ENCODE measurements around the gene S100A1.
A peak's percentile ranks its signal among the peaks of the same experiment; 100 is the strongest.
"Not testable (repeated sequence)": the region's sequence is repeated elsewhere in the genome, so short reads cannot be mapped to it uniquely, and the experiment has no call there.

The S100A1 gene

GRCh38 chr1:153631047-153632022 is 3.1 kb downstream of the S100A1 start:
- no peak for DNase-seq

DNA sequence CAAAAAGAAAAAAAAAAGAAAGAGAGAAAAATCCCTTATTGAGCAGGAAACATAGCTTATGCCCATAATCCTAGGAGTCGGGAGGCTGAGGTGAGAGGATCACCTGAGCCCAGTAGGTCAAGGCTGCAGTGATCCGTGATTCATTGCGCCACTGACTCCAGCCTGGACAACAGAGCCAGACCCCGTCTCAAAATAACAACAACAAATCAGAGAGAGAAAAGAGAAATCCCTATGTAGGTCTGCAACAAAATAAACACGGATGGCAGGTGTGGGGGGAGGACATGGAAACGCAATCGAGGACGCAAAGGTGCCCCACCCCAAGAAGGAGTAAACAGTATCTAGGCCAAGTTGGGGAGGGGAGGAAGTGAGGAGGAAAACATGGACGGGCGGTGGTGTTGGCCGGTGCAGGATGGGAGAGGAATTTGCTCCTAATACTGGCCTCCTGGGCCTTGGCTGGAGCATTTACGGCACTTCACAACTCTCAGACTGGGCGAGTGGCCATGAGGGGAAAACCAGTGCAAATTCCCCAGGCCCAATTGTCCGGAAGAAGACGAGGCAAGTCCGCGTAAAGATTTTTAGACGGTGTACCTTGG is 5.0 kb downstream of the S100A1 start:
- DNase-seq, result no peak

DNA sequence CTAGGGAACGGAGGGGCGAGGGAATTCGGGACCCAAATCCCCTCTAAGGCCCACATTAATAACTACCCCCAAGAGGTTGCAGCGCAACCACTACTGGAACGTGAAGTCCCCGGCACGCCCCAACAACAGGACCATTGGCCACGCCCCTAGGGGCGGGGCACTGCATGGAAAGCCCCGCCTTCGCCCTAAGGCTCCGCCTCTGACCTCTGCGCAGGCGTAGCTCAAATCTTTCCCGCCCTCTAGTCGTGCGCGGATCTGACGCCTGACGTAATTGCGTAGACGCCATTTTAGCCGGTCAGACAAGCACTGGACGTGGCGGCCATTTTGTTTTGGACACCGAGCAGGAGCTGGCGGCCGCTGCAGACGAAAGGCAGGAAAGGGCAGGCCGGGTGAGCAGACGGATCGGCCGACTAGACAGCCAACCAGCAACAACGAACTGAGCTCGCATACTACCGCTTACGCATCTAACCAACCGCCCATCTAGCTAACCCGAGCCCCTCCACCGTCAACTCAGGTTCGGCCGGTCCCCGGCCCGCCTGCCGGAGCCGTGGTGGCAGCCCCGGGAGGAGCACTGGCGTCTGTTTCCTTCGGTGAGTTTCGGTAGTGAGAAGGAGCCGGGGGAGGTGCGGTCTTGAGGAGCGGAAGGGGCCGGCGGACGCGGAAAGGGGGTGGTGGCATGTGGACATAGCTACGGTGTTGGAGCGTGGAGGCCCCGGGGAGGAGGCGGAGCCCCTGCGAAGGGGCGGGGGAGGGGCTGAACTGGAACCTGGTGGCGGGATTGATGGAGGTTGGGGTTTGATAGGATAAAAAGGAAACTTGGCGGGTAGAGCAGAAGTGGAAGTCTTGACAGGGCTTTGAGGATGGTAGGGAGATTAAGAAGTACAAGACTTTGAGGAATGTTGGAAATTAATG is 5.8 kb downstream of the S100A1 start, which contains the start of gene CHTOP:
Gene CHTOP, plus strand, starts transcription at position 313 of the 912 bp plus-strand sequence. CDS start 2,523 bp downstream, outside the sequence.
- peak; percentile 91 for DNase-seq

DNA sequence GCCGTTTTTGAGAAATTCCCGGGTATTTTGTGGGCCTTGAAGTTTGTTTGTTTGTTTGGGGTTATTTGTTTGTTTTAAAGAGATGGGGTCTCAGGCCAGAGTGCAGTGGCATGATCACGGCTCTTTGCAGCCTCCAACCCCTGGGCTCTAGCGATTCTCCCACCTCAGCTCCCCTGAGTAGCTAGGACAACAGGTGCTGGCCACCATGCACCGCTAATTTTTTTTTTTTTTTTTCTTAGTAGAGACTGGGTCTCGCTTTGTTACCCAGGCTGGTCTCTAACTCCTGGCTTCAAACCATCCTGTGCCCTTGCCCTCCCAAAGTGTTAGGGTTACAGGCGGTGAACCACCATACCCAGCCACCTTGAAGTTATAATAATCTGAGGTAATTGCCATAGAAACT is 7.6 kb downstream of the S100A1 start:
- DNase-seq, result no peak

DNA sequence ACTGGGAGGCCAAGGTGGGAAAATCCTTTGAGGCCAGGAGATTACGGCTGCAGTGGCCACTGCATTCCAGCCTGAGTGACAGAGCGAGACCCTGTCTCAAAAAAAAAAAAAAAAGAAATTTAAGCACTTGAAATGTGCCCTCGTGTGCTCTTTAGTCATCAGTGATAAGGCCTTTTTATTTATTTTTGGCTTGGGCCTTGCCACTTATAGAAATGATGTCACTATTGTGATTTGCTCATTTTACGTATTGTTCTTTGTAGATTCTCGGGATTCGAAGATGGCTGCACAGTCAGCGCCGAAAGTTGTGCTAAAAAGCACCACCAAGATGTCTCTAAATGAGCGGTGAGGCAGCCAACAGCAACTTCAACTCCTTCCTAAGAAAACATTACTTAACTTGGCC is 8.1 kb downstream of the S100A1 start:
- no peak for DNase-seq

DNA sequence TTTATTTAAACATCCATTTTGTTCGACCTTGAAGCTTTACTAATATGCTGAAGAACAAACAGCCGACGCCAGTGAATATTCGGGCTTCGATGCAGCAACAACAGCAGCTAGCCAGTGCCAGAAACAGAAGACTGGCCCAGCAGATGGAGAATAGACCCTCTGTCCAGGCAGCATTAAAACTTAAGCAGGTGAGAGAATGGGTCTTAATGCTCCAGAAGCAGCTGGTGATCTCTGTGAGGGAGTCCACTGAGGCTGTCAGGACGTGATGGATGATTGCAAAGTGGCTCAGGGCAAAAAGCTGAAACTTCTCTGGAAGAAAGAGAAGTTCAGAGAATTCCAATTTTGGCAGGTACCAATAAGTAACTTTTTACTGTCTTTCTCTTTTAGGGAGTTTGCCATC is 10.0 kb downstream of the S100A1 start:
- no peak for DNase-seq

DNA sequence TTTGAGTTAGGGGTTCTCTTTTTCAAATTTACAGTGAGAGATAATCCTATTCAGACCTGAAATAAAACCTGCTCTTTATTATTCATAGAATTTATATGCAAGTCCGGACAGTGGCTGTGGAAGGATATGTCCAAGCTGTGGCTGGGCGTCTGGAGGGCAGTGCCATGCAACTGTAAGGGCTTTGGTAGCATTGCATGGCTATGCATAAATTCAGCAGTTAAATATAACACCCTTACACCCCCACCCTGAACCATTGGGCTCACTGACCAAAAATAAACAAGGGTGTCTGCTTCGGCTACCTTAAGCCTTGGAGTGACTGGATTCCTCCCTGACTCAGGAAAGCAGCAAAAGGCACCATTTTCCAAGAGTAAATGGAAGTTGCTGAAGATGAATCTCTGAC is 11.0 kb downstream of the S100A1 start:
- no peak for DNase-seq

DNA sequence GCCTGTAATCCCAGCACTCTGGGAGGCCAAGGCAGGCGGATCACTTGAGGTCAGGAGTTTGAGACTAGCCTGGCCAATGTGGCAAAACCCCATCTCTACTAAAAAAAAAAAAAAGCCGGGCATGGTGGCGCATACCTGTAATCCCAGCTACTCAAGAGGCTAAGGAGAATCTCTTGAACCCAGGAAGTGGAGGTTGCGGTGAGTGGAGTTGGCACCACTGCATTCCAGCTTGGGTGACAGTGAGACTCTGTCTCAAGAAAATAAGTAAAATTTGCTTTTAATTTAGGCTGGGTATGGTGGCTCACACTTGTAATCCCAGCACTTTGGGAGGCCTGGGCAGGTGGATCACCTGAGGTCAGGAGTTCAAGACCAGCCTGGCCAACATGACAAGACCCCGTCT is 12.0 kb downstream of the S100A1 start:
- DNase-seq, result not testable (repeated sequence)

DNA sequence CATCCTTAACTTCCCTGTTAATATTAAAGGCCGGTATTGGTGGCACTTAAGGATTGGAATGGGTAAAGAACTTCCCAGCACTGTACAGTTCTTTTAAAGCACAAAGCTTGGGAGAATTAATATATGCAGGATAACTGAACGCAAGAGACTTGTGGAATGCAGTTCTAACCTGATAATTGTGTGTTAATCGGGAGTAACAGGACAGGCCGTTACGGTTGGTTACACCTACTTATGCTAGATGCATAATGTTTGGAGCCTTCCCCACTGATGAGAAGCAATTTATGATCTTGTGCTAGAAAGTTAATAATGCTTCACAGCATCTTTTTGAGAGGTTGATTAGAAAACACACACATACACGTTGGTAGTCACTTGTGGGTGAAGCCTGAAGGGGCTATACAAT is 12.6 kb downstream of the S100A1 start:
- no peak for DNase-seq

GRCh38 chr1:153642161-153642560 is 13.9 kb downstream of the S100A1 start:
- no peak for DNase-seq

GRCh38 chr1:153643100-153643499 is 14.9 kb downstream of the S100A1 start:
- no peak for DNase-seq

- DNase-seq, result no peak
Measured at GRCh38 chr1:153643816-153644215, 15.6 kb downstream of the S100A1 start.

DNA sequence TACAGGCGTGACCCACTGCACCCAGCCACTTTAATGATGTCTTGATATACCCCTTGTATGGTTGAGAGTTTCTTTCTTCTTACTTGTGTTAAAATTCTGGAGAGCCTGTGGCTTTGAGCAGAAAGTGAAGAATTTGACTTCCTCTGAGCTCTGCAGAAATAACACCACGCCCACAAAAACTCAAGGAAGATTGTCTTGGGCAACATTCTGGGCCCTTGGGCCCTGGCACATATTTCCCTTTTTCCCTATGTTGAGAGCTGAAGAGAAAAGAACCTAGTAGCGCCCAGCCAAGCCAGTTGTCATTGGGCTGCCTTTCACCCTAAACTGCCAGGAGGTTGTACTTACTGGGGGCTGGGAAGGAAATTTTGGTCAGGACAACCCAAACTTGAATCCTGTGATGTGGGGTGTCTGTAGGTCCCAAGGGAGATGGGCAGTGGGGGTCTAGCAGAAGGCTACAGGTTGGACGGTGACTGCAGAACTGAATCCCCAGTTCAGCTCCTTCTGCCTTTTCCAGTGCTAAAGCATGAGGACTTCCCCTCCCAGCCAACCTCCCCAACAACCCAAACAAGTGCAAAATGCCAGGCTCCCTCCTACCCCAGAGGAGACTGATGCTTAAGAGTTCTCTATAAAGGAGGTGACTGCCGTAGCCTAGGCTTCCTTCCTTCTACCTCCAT is 18.6 kb downstream of the S100A1 start:
- no peak for DNase-seq

DNA sequence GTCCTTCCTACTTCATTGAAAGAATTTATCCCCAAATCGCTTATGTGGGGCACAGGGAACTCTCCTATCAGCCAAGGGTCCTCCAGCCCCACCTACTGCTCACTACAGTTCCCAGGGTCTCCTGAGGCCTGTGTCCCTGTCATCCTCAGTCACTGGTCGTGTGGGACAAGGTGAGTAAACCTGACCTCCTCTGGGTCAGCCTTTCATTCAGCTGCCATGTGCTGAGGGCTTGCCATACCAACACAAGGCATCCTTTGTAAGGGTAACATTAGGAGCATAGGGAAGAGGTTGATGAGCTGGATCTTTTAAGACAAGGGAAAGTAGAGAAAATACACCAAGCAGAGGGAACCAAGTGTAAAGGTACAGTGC is 19.1 kb downstream of the S100A1 start:
- DNase-seq, result no peak

GRCh38 chr1:153648000-153648643 is 19.9 kb downstream of the S100A1 start:
- DNase-seq, result no peak

- no peak for DNase-seq
Measured at GRCh38 chr1:153649137-153649862, 21.1 kb downstream of the S100A1 start.

GRCh38 chr1:153649863-153650235 is 21.6 kb downstream of the S100A1 start:
- DNase-seq, result no peak

DNA sequence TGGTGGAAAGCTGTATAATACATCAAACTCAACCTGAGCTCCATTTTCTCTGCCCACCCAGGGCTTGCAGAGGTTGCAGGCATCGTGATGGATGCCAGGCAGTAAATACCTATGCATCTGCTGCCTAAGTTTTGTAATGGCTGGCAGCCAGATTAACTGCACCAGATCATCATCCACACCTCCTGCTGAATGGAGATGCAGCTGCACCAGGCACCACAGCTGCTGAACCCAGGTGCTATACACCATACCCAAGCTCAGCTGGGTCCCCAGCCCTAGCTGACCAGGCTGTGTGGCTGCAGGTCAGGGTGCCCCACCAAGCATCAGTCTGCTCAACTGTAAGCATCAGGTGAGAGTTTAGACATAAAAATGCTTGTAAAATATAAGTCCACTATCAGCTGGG is 23.5 kb downstream of the S100A1 start:
- DNase-seq, result no peak

DNA sequence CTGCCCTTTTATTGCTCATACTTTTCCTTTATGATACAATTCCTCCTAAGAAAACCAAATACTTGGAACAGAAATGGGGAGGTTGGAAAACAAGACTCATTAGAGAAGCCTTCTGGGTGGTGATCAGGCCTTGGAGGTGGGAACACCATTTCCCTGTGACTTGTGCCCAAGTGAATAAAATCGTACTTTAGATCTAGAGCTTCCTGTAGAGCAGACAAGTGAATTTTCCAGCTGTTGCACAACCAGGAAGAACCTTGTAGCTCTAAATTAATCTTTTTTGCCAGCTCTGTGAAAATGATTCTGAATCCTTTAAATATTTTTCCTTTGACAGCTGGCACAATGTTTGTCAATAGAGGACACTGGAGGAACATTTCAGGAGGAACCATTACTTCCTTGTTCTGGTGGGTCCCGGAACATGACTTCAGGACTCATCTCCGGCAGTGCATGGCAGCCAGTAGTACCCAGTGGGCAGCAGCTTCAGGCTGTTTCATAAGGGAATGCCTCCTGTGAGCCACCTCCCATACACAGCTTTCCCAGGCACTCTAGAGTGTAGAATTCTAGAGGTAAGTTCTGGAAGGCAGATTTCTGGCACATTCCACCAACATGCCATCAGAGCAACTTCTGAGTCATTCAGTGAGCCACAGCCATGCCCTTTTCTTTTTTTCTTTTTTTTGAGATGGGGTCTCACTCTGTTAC is 24.7 kb downstream of the S100A1 start:
- DNase-seq, result no peak

DNA sequence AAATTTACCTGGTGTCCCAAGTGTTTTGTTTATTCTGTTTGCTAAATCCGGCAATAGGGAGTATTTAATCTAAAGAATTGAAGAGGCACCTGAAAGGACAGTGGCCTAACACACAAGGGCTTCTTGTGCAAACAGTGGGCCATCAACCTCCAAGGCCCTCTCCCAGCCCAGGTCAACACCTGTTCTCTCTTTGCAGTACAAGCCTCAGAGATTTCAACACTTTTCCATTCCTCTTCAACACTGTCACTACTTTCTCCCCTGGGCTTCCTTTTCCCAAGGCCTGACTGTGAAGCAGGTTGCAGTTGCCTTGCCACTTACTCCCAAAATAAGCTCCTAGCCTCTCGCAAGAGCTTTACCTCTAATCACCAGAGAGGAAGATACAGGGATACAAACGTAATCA is 27.1 kb downstream of the S100A1 start:
- DNase-seq, result no peak
